ENCODE measurements around the gene NRN1.
A peak's percentile ranks its signal among the peaks of the same experiment; 100 is the strongest.
"Not testable (repeated sequence)": the region's sequence is repeated elsewhere in the genome, so short reads cannot be mapped to it uniquely, and the experiment has no call there.

The NRN1 gene

GRCh38 chr6:6026513-6027205 lies 19.9 kb upstream of the NRN1 start:
- TF ChIP-seq CTCF (conservative IDR thresholded peaks at IDR 0.05; ENCODE audit: low read length): no peak
- DNase-seq (ENCODE audit: low read depth): no peak
- no peak overlapping the region for H3K4me3 ChIP-seq (ENCODE audit: low read length)

- DNase-seq (ENCODE audit: low read depth): no peak
Observed at GRCh38 chr6:6025736-6026135, 19.0 kb upstream of the NRN1 start.

GRCh38 chr6:6024220-6024619 lies 17.5 kb upstream of the NRN1 start:
- TF ChIP-seq CTCF (conservative IDR thresholded peaks at IDR 0.05; ENCODE audit: low read length): no peak
- no peak for DNase-seq (ENCODE audit: low read depth)
- no peak overlapping the region for H3K4me3 ChIP-seq (ENCODE audit: low read length)

More at GRCh38 chr6:6025736-6026135, 19.0 kb upstream of the NRN1 start:
- no peak for TF ChIP-seq CTCF (conservative IDR thresholded peaks at IDR 0.05; ENCODE audit: low read length)
- H3K4me3 ChIP-seq (ENCODE audit: low read length): no peak overlapping the region

GRCh38 chr6:6022841-6023240 lies 16.1 kb upstream of the NRN1 start:
- H3K4me3 ChIP-seq (ENCODE audit: low read length); DNase-seq (ENCODE audit: low read depth): not testable (repeated sequence)

- DNase-seq (ENCODE audit: low read depth): peak; percentile 90
Observed at GRCh38 chr6:6008648-6009421, 2.1 kb upstream of the NRN1 start.

GRCh38 chr6:6008089-6008647 lies 1.4 kb upstream of the NRN1 start:
- DNase-seq (ENCODE audit: low read depth): no peak
- TF ChIP-seq CTCF (conservative IDR thresholded peaks at IDR 0.05; ENCODE audit: low read length): no peak
- H3K4me3 ChIP-seq (ENCODE audit: low read length): peak overlapping the region; percentile 67

More at GRCh38 chr6:6008648-6009421, 2.1 kb upstream of the NRN1 start:
- peak overlapping the region; percentile 67 for H3K4me3 ChIP-seq (ENCODE audit: low read length)
- no peak for TF ChIP-seq CTCF (conservative IDR thresholded peaks at IDR 0.05; ENCODE audit: low read length)

GRCh38 chr6:6007366-6008088 lies 802 bp upstream of the NRN1 start:
- peak overlapping the region; percentile 67 for H3K4me3 ChIP-seq (ENCODE audit: low read length)
- peak; percentile 38; the same call in 1 of the 2 replicates for TF ChIP-seq CTCF (conservative IDR thresholded peaks at IDR 0.05; ENCODE audit: low read length)
- peak; percentile 62 for DNase-seq (ENCODE audit: low read depth)
